Panc1 (cell line): ENCODE measurements around the gene ANKRD33B. TPM values are rescaled to one million over a fixed set of nuclear protein-coding genes. Genes with fewer than 3 reads are reported as not detected.

Source experiments
- ATAC-seq: fragments of 200-7000 bp; cut with Tn5 transposase; 2 replicates; pipeline ENCODE4 v1.9.1; 2020; ENCODE audit warnings: mild to moderate bottlenecking, moderate library complexity
- BruUV-seq: library from RNA; stranded (reverse); fragments of 400-500 nt; replicated peaks from 2 replicates; lab custom pipeline; 2021; lab: Mats Ljungman, UMichigan
- CTCF ChIA-PET: fragments of 300-600 bp; sonication (Branson Sonifier 250); formaldehyde crosslinking; loops from one replicate; lab custom pipeline; 2022; ENCODE audit warnings: antibody characterized with exemption; lab: Charles Lee
- POLR2A ChIA-PET: fragments of 300-600 bp; sonication (Branson Sonifier 250); formaldehyde crosslinking; loops from one replicate; lab custom pipeline; 2022; ENCODE audit warnings: antibody characterized with exemption; lab: Charles Lee
- DNase-seq: peaks from one replicate; pipeline ENCODE4 v3.0.0-alpha.2; 2010; ENCODE audit warnings: low read depth, low spot score
- H3K27ac ChIP-seq: 2 replicates; pipeline ENCODE4 v1.5.1; 2011; ENCODE audit warnings: mild to moderate bottlenecking, low read length, inconsistent platforms
- H3K27me3 ChIP-seq: fragments of 200-500 bp; sonication (Bioruptor generic); 2 replicates; pipeline ENCODE4 v1.6.0; 2014; ENCODE audit warnings: low read length, inconsistent platforms; ENCODE audit not compliant: control insufficient read depth, insufficient read depth
- H3K36me3 ChIP-seq: fragments of 200-500 bp; sonication (Bioruptor generic); 2 replicates; pipeline ENCODE4 v1.5.1; 2014; ENCODE audit warnings: inconsistent platforms, mild to moderate bottlenecking, low read length, moderate library complexity; ENCODE audit not compliant: control insufficient read depth, insufficient read depth
- H3K4me1 ChIP-seq: 2 replicates; pipeline ENCODE4 v1.5.1; 2011; ENCODE audit warnings: inconsistent platforms, mild to moderate bottlenecking, low read length, moderate library complexity; ENCODE audit not compliant: control insufficient read depth, insufficient read depth
- H3K4me3 ChIP-seq, 2 experiments: 2 replicates each; pipeline ENCODE4 v1.5.1; 2011 to 2012; ENCODE audit warnings: low read depth in 2 of 2, low read length in 2 of 2, mild to moderate bottlenecking in 2 of 2, inconsistent platforms in 1 of 2, moderate library complexity in 1 of 2
- H3K9me3 ChIP-seq: fragments of 200-500 bp; sonication (Bioruptor generic); 2 replicates; pipeline ENCODE4 v1.5.1; 2014; ENCODE audit warnings: low read depth, mild to moderate bottlenecking, inconsistent platforms, low read length, moderate library complexity; ENCODE audit not compliant: control insufficient read depth, insufficient read depth
- POLR2AphosphoS5 ChIP-seq: IDR thresholded peaks from 2 replicates; pipeline ENCODE4 v1.6.1; 2012; ENCODE audit warnings: mild to moderate bottlenecking, low read depth, low read length, moderate library complexity
- SIN3A ChIP-seq: IDR thresholded peaks from 2 replicates; pipeline ENCODE4 v1.6.1; 2012; ENCODE audit warnings: low read depth, mild to moderate bottlenecking, low read length, moderate library complexity, borderline replicate concordance; ENCODE audit not compliant: insufficient read depth
- TCF7L2 ChIP-seq: IDR thresholded peaks from 2 replicates; pipeline ENCODE4 v1.6.1; 2011; ENCODE audit warnings: mild to moderate bottlenecking, low read depth, low read length, inconsistent platforms
- in situ Hi-C: cut with HindIII; loops from 2 replicates; pipeline ENCODE4 v1.10.0; 2016; ENCODE audit warnings: low sequenced_read_pairs, low pct_unique_long_range_greater_than_20kb
- intact Hi-C: fragments of 100-400 bp; cut with micrococcal nuclease; formaldehyde crosslinking; loops from one replicate; pipeline ENCODE4 v1.10.0; 2022; ENCODE audit not compliant: unreplicated experiment
- total RNA-seq: library from RNA; stranded (reverse); gene quantifications from one replicate; pipeline ENCODE4 v1.2.1, GENCODE V29; 2021; ENCODE audit not compliant: unreplicated experiment
- TF ChIP-seq, protein P1 (sequence below), 2 experiments: IDR thresholded peaks; 2 replicates each; pipeline ENCODE4 v1.6.1; 2011 to 2012; ENCODE audit warnings: low read depth in 2 of 2, control low read depth in 1 of 2, low read length in 1 of 2, mild to moderate bottlenecking in 1 of 2, moderate library complexity in 1 of 2; ENCODE audit not compliant: insufficient read depth in 1 of 2
- TF ChIP-seq, protein P2 (sequence below): fragments of 450-650 bp; IDR thresholded peaks from 2 replicates; pipeline ENCODE4 v1.5.1; 2017; ENCODE audit warnings: mild to moderate bottlenecking

The ANKRD33B gene
- total RNA-seq, 1 experiment from 2014 or later = 19.1 TPM

DNA sequence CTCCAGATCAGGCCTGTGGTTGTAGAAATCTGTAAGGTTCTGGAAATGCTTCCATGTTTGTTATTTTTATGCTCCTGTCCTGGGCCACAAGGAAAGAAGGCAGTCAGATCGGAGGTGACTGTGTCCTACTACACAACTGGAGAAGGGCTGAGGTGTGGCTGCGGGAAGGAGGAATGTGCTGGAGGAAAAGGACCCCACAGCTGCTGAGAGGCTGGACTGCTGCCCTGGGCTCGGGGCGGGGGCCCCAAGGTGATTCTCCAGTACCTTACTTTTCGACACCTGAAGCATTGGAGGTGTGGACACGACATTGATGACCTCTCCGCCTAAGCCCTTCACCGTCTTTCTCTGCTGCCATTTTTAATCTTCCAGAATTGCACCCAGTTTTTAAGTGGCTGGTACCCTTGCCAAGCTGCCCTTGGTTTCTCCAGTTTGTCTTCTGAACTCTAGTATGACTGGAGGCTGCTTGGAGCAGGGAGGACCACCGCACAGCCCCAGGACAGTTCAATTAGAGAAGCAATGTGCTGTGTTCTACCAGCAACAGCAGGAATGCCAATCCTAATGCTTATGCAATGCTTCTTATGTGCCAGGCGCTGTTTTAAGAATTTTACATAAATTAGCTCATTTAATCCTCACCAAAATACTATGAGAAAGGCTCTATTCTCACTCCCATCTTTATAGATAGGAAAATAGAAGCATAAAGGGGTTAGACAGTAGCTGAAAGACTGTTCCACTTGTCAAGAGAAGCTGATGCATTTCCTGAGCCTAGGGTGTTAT lies 13.5 kb upstream of the ANKRD33B start:
- H3K4me1 ChIP-seq = peaks cover 32% of the 10 kb centered on the region
- in situ Hi-C loops = no loop called here

DNA sequence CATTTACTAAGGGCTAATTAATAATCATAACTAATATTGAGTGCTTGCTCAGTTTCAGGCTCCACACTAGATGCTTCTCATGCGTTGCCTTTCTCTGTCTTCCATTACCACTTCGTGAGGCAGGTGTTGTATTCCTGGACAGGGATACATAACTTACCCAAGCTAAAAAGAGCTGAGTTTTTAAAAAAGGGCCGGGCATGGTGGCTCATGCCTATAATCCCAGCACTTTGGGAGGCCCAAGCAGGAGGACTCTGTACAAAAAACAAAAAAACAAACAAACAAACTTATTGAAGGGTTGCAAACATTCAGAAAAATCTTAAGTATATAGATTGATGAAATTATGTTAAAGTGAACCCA lies 12.1 kb upstream of the ANKRD33B start:
- ATAC-seq = peak; percentile 7; the same call in 1 of the 2 replicates
- in situ Hi-C loops (no loop called here), intact Hi-C loops (no loop called here)
- Histone ChIP-seq H3K27me3 (no peaks in the 10 kb centered on the region), H3K36me3 (no peaks in the 10 kb centered on the region), H3K27ac (peak overlapping the region; percentile 76), H3K9me3 (no peaks in the 10 kb centered on the region), H3K4me1 (peaks cover 39% of the 10 kb centered on the region), H3K4me3 (no peak overlapping the region)
- ChIA-PET POLR2A (interaction anchor here (1.0 kb wide), 1 partner anchor 14 kb away, joined by 4 read pairs; no protein-coding TSS in a partner anchor), CTCF (no interaction called here)
- BruUV-seq = no TSS peak
- DNase-seq = no peak
- no peak for TF ChIP-seq TCF7L2
- TF ChIP-seq, protein P1, sequence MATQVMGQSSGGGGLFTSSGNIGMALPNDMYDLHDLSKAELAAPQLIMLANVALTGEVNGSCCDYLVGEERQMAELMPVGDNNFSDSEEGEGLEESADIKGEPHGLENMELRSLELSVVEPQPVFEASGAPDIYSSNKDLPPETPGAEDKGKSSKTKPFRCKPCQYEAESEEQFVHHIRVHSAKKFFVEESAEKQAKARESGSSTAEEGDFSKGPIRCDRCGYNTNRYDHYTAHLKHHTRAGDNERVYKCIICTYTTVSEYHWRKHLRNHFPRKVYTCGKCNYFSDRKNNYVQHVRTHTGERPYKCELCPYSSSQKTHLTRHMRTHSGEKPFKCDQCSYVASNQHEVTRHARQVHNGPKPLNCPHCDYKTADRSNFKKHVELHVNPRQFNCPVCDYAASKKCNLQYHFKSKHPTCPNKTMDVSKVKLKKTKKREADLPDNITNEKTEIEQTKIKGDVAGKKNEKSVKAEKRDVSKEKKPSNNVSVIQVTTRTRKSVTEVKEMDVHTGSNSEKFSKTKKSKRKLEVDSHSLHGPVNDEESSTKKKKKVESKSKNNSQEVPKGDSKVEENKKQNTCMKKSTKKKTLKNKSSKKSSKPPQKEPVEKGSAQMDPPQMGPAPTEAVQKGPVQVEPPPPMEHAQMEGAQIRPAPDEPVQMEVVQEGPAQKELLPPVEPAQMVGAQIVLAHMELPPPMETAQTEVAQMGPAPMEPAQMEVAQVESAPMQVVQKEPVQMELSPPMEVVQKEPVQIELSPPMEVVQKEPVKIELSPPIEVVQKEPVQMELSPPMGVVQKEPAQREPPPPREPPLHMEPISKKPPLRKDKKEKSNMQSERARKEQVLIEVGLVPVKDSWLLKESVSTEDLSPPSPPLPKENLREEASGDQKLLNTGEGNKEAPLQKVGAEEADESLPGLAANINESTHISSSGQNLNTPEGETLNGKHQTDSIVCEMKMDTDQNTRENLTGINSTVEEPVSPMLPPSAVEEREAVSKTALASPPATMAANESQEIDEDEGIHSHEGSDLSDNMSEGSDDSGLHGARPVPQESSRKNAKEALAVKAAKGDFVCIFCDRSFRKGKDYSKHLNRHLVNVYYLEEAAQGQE (IDR thresholded peaks at IDR 0.05; ENCODE audit: insufficient read depth in 1 of 2, low read depth in 2 of 2, low read length in 1 of 2) = no peak
- TF ChIP-seq POLR2AphosphoS5 = no peak
- no peak for TF ChIP-seq SIN3A
- TF ChIP-seq, protein P2, sequence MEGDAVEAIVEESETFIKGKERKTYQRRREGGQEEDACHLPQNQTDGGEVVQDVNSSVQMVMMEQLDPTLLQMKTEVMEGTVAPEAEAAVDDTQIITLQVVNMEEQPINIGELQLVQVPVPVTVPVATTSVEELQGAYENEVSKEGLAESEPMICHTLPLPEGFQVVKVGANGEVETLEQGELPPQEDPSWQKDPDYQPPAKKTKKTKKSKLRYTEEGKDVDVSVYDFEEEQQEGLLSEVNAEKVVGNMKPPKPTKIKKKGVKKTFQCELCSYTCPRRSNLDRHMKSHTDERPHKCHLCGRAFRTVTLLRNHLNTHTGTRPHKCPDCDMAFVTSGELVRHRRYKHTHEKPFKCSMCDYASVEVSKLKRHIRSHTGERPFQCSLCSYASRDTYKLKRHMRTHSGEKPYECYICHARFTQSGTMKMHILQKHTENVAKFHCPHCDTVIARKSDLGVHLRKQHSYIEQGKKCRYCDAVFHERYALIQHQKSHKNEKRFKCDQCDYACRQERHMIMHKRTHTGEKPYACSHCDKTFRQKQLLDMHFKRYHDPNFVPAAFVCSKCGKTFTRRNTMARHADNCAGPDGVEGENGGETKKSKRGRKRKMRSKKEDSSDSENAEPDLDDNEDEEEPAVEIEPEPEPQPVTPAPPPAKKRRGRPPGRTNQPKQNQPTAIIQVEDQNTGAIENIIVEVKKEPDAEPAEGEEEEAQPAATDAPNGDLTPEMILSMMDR = no peak

More for the DNA sequence above, 13.5 kb upstream of the ANKRD33B start:
- H3K27me3 ChIP-seq = no peaks in the 10 kb centered on the region
- TF ChIP-seq TCF7L2 (no peak), SIN3A (no peak)
- TF ChIP-seq, protein P1 (IDR thresholded peaks at IDR 0.05; ENCODE audit: insufficient read depth in 1 of 2, low read depth in 2 of 2, low read length in 1 of 2) = no peak
- no peak overlapping the region for H3K4me3 ChIP-seq
- no TSS peak for BruUV-seq
- CTCF ChIA-PET = no interaction called here
- POLR2A ChIA-PET = no interaction called here
- H3K9me3 ChIP-seq = no peaks in the 10 kb centered on the region
- H3K27ac ChIP-seq = peak overlapping the region; percentile 76
- no peak for ATAC-seq
- no peaks in the 10 kb centered on the region for H3K36me3 ChIP-seq
- DNase-seq = no peak
- intact Hi-C loops = no loop called here
